Measurements from ENCODE around the gene SYT8.

GRCh38 chr11:1822648-1823375 is 12.0 kb upstream of the SYT8 start:
- no peak for TF ChIP-seq POLR2AphosphoS5 (IDR thresholded peaks at IDR 0.05; ENCODE audit: low read depth)
- TF ChIP-seq CTCF (IDR thresholded peaks at IDR 0.05; ENCODE audit: insufficient read depth, low read length): no peak

All from HL-60 (cell line).